ENCODE measurements around the gene ADAP1. TPM values are rescaled to one million over a fixed set of nuclear protein-coding genes. Genes with fewer than 3 reads are reported as not detected.
"Not testable (repeated sequence)": the region's sequence is repeated elsewhere in the genome, so short reads cannot be mapped to it uniquely, and the experiment has no call there.

The ADAP1 gene
- total and polyA plus RNA-seq, 3 experiments from 2014 or later: 37.7 to 77.3 (median 67.7) TPM

- CTCF ChIA-PET: interaction anchor here (0.7 to 3.9 kb wide), 11 partner anchors 12 to 156 kb away, joined by 3 to 22 read pairs (median 7); no protein-coding TSS in a partner anchor
- H3K36me3 Mint-ChIP-seq: no peaks in the 10 kb centered on the region
- peak overlapping the region in 5 of 8 donors; percentile 11 to 82 (median 79) for H3K27ac Mint-ChIP-seq
- no peaks in the 10 kb centered on the region for H3K27me3 Mint-ChIP-seq
- Histone ChIP-seq H3K27me3 (ENCODE audit: insufficient read depth, low read length, poor library complexity, severe bottlenecking) (no peaks in the 10 kb centered on the region), H3K4me3 (ENCODE audit: low read length) (no peak overlapping the region), H3K27ac (ENCODE audit: low read depth, low read length) (no peak overlapping the region), H3K9me3 (ENCODE audit: low read length) (no peaks in the 10 kb centered on the region), H3K4me1 (ENCODE audit: insufficient read depth, low read length) (peaks cover 13% of the 10 kb centered on the region), H3K36me3 (ENCODE audit: insufficient read depth, low read length) (no peaks in the 10 kb centered on the region)
- DNase-seq: peak in 1 of 5 donors; percentile 40
- H3K4me3 Mint-ChIP-seq: peak overlapping the region in 6 of 7 donors; percentile 19 to 84 (median 59)
- H3K4me1 Mint-ChIP-seq: peaks cover 4 to 12% (median 11%) of the 10 kb centered on the region in 3 donors
- no peaks in the 10 kb centered on the region for H3K9me3 Mint-ChIP-seq
- POLR2A ChIA-PET: no interaction called here
Observed at GRCh38 chr7:909358-910329, 44.8 kb downstream of the ADAP1 start.

GRCh38 chr7:908591-909357, 45.7 kb downstream of the ADAP1 start:
- H3K4me3 Mint-ChIP-seq; H3K4me3 ChIP-seq (ENCODE audit: low read length); H3K9me3 ChIP-seq (ENCODE audit: low read length); H3K27ac Mint-ChIP-seq; H3K27ac ChIP-seq (ENCODE audit: low read depth, low read length); H3K36me3 ChIP-seq (ENCODE audit: insufficient read depth, low read length); H3K27me3 ChIP-seq (ENCODE audit: insufficient read depth, low read length, poor library complexity, severe bottlenecking); H3K27me3 Mint-ChIP-seq; H3K36me3 Mint-ChIP-seq; H3K9me3 Mint-ChIP-seq: not testable (repeated sequence)
- peaks cover 13% of the 10 kb centered on the region for H3K4me1 ChIP-seq (ENCODE audit: insufficient read depth, low read length)
- CTCF ChIA-PET: interaction anchor here (0.9 to 3.9 kb wide), 11 partner anchors 13 to 157 kb away, joined by 3 to 22 read pairs (median 7); partner anchors contain the start of gene GET4
- peak; percentile 53 to 72 (median 58) for DNase-seq
- POLR2A ChIA-PET: interaction anchor here (0.6 kb wide), 1 partner anchor 83 kb away, joined by 3 read pairs; no protein-coding TSS in a partner anchor
- H3K4me1 Mint-ChIP-seq: peaks cover 4 to 12% (median 11%) of the 10 kb centered on the region in 3 donors

- H3K4me3 ChIP-seq (ENCODE audit: low read length): no peak overlapping the region
- no peaks in the 10 kb centered on the region for H3K9me3 ChIP-seq (ENCODE audit: low read length)
- no peaks in the 10 kb centered on the region for H3K36me3 ChIP-seq (ENCODE audit: insufficient read depth, low read length)
- H3K9me3 Mint-ChIP-seq: no peaks in the 10 kb centered on the region
- peaks cover 13% of the 10 kb centered on the region for H3K4me1 ChIP-seq (ENCODE audit: insufficient read depth, low read length)
- peaks cover 4 to 12% (median 9%) of the 10 kb centered on the region in 3 donors for H3K4me1 Mint-ChIP-seq
- no peak overlapping the region for H3K27ac Mint-ChIP-seq
- no peak overlapping the region for H3K27ac ChIP-seq (ENCODE audit: low read depth, low read length)
- no peaks in the 10 kb centered on the region for H3K27me3 Mint-ChIP-seq
- POLR2A ChIA-PET: interaction anchor here (0.6 to 1.4 kb wide), 2 partner anchors 15 to 84 kb away, joined by 3 to 7 read pairs; no protein-coding TSS in a partner anchor
- H3K36me3 Mint-ChIP-seq: peaks cover 0 to 2% (median 0%) of the 10 kb centered on the region in 3 donors
- no peaks in the 10 kb centered on the region for H3K27me3 ChIP-seq (ENCODE audit: insufficient read depth, low read length, poor library complexity, severe bottlenecking)
- CTCF ChIA-PET: interaction anchor here (0.9 to 3.9 kb wide), 8 partner anchors 13 to 158 kb away, joined by 3 to 22 read pairs (median 6); partner anchors contain the start of gene GET4
- DNase-seq: peak in 1 of 5 donors; percentile 65
- no peak overlapping the region for H3K4me3 Mint-ChIP-seq
Observed at GRCh38 chr7:908159-908581, 46.3 kb downstream of the ADAP1 start.

- Histone ChIP-seq H3K27ac (ENCODE audit: low read depth, low read length) (no peak overlapping the region), H3K4me3 (ENCODE audit: low read length) (no peak overlapping the region), H3K4me1 (ENCODE audit: insufficient read depth, low read length) (peaks cover 13% of the 10 kb centered on the region), H3K9me3 (ENCODE audit: low read length) (no peaks in the 10 kb centered on the region), H3K36me3 (ENCODE audit: insufficient read depth, low read length) (no peaks in the 10 kb centered on the region), H3K27me3 (ENCODE audit: insufficient read depth, low read length, poor library complexity, severe bottlenecking) (no peaks in the 10 kb centered on the region)
- Mint-ChIP-seq H3K27ac (peak overlapping the region in 1 of 8 donors; percentile 71), H3K9me3 (no peaks in the 10 kb centered on the region), H3K4me1 (peaks cover 7 to 12% (median 9%) of the 10 kb centered on the region in 3 donors), H3K27me3 (no peaks in the 10 kb centered on the region), H3K4me3 (peak overlapping the region in 1 of 7 donors; percentile 40), H3K36me3 (peaks cover 0 to 10% (median 1%) of the 10 kb centered on the region in 3 donors)
- ChIA-PET POLR2A (interaction anchor here (0.8 to 1.4 kb wide), 2 partner anchors 16 to 68 kb away, joined by 3 to 7 read pairs; partner anchors contain the start of gene COX19), CTCF (interaction anchor here (0.9 to 3.9 kb wide), 10 partner anchors 14 to 158 kb away, joined by 3 to 22 read pairs (median 5); partner anchors contain the start of gene GET4)
- peak in 1 of 5 donors; percentile 81 for DNase-seq
Observed at GRCh38 chr7:907158-907980, 47.1 kb downstream of the ADAP1 start.

- no peaks in the 10 kb centered on the region for H3K27me3 ChIP-seq (ENCODE audit: insufficient read depth, low read length, poor library complexity, severe bottlenecking)
- no peaks in the 10 kb centered on the region for H3K9me3 ChIP-seq (ENCODE audit: low read length)
- no peak overlapping the region for H3K27ac Mint-ChIP-seq
- POLR2A ChIA-PET: interaction anchor here (0.8 to 1.4 kb wide), 2 partner anchors 17 to 68 kb away, joined by 3 to 7 read pairs; partner anchors contain the start of gene COX19
- peaks cover 0 to 10% (median 1%) of the 10 kb centered on the region in 3 donors for H3K36me3 Mint-ChIP-seq
- H3K4me3 ChIP-seq (ENCODE audit: low read length): no peak overlapping the region
- H3K4me1 Mint-ChIP-seq: peaks cover 7 to 12% (median 9%) of the 10 kb centered on the region in 3 donors
- H3K27ac ChIP-seq (ENCODE audit: low read depth, low read length): no peak overlapping the region
- H3K9me3 Mint-ChIP-seq: no peaks in the 10 kb centered on the region
- no peaks in the 10 kb centered on the region for H3K36me3 ChIP-seq (ENCODE audit: insufficient read depth, low read length)
- H3K4me1 ChIP-seq (ENCODE audit: insufficient read depth, low read length): peaks cover 13% of the 10 kb centered on the region
- DNase-seq: peak in 1 of 5 donors; percentile 61
- H3K4me3 Mint-ChIP-seq: peak overlapping the region in 1 of 7 donors; percentile 40
- no peaks in the 10 kb centered on the region for H3K27me3 Mint-ChIP-seq
- CTCF ChIA-PET: interaction anchor here (1.1 to 3.9 kb wide), 4 partner anchors 17 to 159 kb away, joined by 3 to 19 read pairs (median 4); no protein-coding TSS in a partner anchor
Observed at GRCh38 chr7:906776-907157, 47.7 kb downstream of the ADAP1 start.

- H3K4me3 Mint-ChIP-seq: no peak overlapping the region
- POLR2A ChIA-PET: no interaction called here
Observed at GRCh38 chr7:904847-905246, 49.6 kb downstream of the ADAP1 start.

More at GRCh38 chr7:904847-905246, 49.6 kb downstream of the ADAP1 start:
- H3K9me3 ChIP-seq (ENCODE audit: low read length): no peaks in the 10 kb centered on the region
- CTCF ChIA-PET: no interaction called here
- no peak for DNase-seq
- H3K27ac ChIP-seq (ENCODE audit: low read depth, low read length): no peak overlapping the region
- peaks cover 0 to 16% (median 1%) of the 10 kb centered on the region in 3 donors for H3K36me3 Mint-ChIP-seq
- H3K36me3 ChIP-seq (ENCODE audit: insufficient read depth, low read length): no peaks in the 10 kb centered on the region
- H3K4me3 ChIP-seq (ENCODE audit: low read length): no peak overlapping the region
- no peak overlapping the region for H3K27ac Mint-ChIP-seq
- H3K4me1 Mint-ChIP-seq: peaks cover 2 to 6% (median 5%) of the 10 kb centered on the region in 3 donors
- no peaks in the 10 kb centered on the region for H3K9me3 Mint-ChIP-seq
- H3K27me3 Mint-ChIP-seq: no peaks in the 10 kb centered on the region
- no peaks in the 10 kb centered on the region for H3K27me3 ChIP-seq (ENCODE audit: insufficient read depth, low read length, poor library complexity, severe bottlenecking)
- H3K4me1 ChIP-seq (ENCODE audit: insufficient read depth, low read length): peaks cover 5% of the 10 kb centered on the region
